Right atrium auricular region (tissue), 2 donors: ENCODE results near the gene F5. TPM values are rescaled to one million over a fixed set of nuclear protein-coding genes. Genes with fewer than 3 reads are reported as not detected.

Source experiments
- DNase-seq: peaks from one replicate; pipeline ENCODE4 v3.0.0-alpha.2; 2019; ENCODE audit warnings: low spot score
- H3K27ac ChIP-seq, 2 donors: fragments of 200-600 bp; sonication (generic); 1 replicate in 1 of 2; 2 replicates in 1 of 2; pipeline ENCODE4 v1.5.1; 2016 to 2019
- H3K27me3 ChIP-seq, 2 donors: fragments of 200-600 bp; sonication (generic); one replicate each; pipeline versions ENCODE4 v1.5.1 to v1.6.0; 2017 to 2019
- H3K36me3 ChIP-seq: fragments of 200-600 bp; sonication (generic); one replicate; pipeline ENCODE4 v1.5.1; 2016
- H3K4me1 ChIP-seq, 2 donors: fragments of 200-600 bp; sonication (generic); one replicate each; pipeline versions ENCODE4 v1.5.1 to v1.6.0; 2017 to 2019
- H3K4me3 ChIP-seq, 2 donors: fragments of 200-600 bp; sonication (generic); 1 replicate in 1 of 2; 2 replicates in 1 of 2; pipeline ENCODE4 v1.5.1; 2017 to 2019; ENCODE audit warnings: mild to moderate bottlenecking in 1 of 2, moderate library complexity in 1 of 2
- H3K9me3 ChIP-seq, 2 donors: fragments of 200-600 bp; sonication (generic); one replicate each; pipeline ENCODE4 v1.5.1; 2019
- total RNA-seq, 2 donors: library from RNA; depleted of rRNA; stranded (reverse); fragments of >200 nt; gene quantifications; one replicate each; pipeline ENCODE4 v1.1.0, GENCODE V29; 2016
- TF ChIP-seq, protein P1 (sequence below), 2 donors: fragments of 200-600 bp; sonication (generic); IDR thresholded peaks; one replicate each; pipeline ENCODE4 v1.5.1; 2019; ENCODE audit warnings: antibody characterized with exemption in 2 of 2

Gene F5
- total RNA-seq, 2 donors from 2014 or later, result 4.9 to 55.5 TPM

DNA sequence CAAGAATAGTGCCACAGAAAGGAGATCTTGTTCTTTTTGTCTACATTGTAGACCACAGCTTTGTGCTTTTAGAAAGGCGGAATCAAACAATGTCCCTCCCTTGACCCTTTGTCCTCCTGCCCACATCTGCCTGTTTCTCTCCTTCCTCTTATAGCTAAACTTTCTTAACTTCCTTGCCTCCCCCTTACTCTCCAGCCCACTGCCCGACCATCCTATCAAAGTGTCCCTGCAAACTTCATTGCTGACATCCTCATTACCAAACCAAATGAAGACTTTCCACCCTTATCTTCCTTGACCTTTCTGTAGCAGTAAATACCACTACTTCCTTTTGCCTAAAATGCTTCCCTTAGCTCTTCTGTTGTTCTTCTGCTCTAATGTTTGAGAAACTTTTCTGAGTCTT lies 38.6 kb upstream of the F5 start:
- Histone ChIP-seq H3K4me3 (no peak overlapping the region), H3K9me3 (no peaks in the 10 kb centered on the region), H3K27me3 (no peaks in the 10 kb centered on the region), H3K4me1 (no peaks in the 10 kb centered on the region), H3K27ac (no peak overlapping the region), H3K36me3 (no peaks in the 10 kb centered on the region)
- TF ChIP-seq, protein P1, sequence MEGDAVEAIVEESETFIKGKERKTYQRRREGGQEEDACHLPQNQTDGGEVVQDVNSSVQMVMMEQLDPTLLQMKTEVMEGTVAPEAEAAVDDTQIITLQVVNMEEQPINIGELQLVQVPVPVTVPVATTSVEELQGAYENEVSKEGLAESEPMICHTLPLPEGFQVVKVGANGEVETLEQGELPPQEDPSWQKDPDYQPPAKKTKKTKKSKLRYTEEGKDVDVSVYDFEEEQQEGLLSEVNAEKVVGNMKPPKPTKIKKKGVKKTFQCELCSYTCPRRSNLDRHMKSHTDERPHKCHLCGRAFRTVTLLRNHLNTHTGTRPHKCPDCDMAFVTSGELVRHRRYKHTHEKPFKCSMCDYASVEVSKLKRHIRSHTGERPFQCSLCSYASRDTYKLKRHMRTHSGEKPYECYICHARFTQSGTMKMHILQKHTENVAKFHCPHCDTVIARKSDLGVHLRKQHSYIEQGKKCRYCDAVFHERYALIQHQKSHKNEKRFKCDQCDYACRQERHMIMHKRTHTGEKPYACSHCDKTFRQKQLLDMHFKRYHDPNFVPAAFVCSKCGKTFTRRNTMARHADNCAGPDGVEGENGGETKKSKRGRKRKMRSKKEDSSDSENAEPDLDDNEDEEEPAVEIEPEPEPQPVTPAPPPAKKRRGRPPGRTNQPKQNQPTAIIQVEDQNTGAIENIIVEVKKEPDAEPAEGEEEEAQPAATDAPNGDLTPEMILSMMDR (IDR thresholded peaks at IDR 0.05), result no peak
- no peak for DNase-seq

DNA sequence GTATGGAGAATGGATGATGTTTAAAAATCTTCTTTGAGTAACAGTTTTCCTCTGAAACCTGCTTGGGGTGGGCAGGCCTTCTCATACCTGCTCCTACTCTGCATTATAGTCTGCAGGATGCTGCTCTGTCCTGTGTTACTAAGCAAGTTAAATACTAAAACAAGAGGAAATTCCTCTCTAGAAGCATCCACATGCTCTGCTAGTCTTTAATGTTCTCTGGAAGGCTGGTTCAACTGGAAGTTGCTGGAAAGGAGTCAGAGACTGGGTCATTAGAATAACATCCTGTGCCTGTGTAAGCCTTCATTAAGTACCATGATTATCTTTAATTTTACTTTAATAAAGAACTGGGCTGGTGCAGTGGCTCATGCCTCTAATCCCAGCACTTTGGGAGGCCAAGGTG lies 37.8 kb upstream of the F5 start:
- H3K36me3 ChIP-seq, result no peaks in the 10 kb centered on the region
- DNase-seq, result no peak
- no peaks in the 10 kb centered on the region for H3K9me3 ChIP-seq
- H3K4me3 ChIP-seq, result no peak overlapping the region
- H3K27ac ChIP-seq, result no peak overlapping the region
- H3K27me3 ChIP-seq, result no peaks in the 10 kb centered on the region
- no peaks in the 10 kb centered on the region for H3K4me1 ChIP-seq
- TF ChIP-seq, protein P1 (IDR thresholded peaks at IDR 0.05), result no peak

DNA sequence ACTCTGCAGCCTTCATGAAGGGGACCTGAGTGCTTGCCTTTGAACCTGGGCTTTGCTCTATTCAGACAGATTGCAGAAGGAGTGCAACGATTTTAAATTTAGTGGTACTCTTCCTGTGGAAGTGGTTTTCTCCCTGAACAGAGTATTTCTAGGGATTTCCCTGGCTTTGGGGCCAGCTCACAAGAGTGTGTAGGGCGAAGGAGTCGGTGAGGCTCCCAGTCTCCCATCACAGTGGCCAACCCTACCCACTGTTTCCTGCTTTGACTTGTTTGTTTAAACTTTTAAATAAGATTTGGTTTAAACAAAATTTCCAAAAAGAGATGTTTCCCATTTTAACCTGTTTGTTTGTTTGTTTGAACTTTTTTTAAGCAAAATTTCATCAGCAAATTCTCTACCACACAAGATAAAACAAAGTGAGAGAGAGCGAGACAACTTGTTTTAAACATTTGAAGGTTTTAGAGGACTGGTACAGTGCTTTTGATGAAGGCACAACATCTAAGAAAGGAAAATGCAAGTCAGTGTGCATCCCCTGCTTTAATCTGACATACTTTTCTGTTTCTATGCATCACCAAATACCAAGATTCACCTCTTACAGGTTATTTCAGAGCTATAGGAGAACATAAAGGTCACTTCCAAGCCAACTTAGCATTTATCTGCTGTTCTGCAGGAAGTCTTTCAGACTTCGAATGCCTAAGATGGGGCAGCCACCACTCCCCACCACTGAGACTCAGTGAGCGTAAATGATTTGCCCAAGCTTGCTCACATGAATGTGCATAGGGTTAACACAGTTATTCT lies 37.0 kb upstream of the F5 start:
- H3K9me3 ChIP-seq, result no peaks in the 10 kb centered on the region
- H3K27ac ChIP-seq, result no peak overlapping the region
- H3K27me3 ChIP-seq, result no peaks in the 10 kb centered on the region
- no peaks in the 10 kb centered on the region for H3K4me1 ChIP-seq
- H3K4me3 ChIP-seq, result no peak overlapping the region
- TF ChIP-seq, protein P1 (IDR thresholded peaks at IDR 0.05), result no peak
- no peak for DNase-seq
- no peaks in the 10 kb centered on the region for H3K36me3 ChIP-seq

DNA sequence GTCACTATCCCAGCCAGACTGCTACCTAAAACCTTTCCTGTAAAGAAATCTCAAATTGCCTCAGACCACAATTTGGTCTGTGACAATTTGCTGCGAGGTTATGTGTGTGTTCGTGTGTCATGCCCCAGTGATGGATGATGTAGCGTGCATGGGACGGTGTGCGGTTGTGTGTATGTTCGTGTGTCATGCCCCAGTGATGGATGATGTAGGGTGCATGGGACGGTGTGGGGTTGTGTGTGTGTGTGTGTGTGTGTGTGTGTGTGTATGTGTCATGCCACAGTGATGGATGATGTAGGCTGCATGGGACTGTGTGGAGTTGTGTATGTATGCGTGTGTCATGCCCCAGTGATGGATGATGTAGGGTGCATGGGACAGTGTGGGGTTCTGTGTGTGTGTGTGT lies 34.3 kb upstream of the F5 start:
- TF ChIP-seq, protein P1 (IDR thresholded peaks at IDR 0.05), result no peak

DNA sequence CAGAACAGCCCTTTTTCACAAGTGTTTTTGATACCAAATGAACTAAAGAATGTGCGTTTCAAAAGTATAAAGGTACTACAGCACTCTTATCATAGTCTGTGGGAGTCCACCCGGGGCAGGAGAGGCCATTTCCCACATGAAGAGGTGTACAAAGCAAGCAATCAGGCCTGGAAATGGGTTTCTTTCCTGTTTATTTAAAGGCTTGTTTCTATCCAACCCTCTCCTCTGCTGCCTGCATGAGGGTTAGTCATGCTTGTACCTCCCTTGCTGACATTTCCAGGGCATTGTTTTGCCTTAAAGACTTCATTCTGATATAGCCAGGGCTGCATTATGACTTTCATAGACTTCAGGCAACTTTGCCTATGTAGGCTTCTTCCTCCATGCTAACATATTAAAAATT lies 32.1 kb upstream of the F5 start:
- no peak for DNase-seq
- no peaks in the 10 kb centered on the region for H3K36me3 ChIP-seq
- no peaks in the 10 kb centered on the region for H3K9me3 ChIP-seq
- no peaks in the 10 kb centered on the region for H3K27me3 ChIP-seq
- no peak overlapping the region for H3K27ac ChIP-seq
- no peaks in the 10 kb centered on the region for H3K4me1 ChIP-seq
- H3K4me3 ChIP-seq, result no peak overlapping the region
- TF ChIP-seq, protein P1 (IDR thresholded peaks at IDR 0.05), result no peak

More for the DNA sequence above, 34.3 kb upstream of the F5 start:
- Histone ChIP-seq H3K27me3 (no peaks in the 10 kb centered on the region), H3K36me3 (no peaks in the 10 kb centered on the region), H3K4me3 (no peak overlapping the region), H3K4me1 (no peaks in the 10 kb centered on the region), H3K9me3 (no peaks in the 10 kb centered on the region), H3K27ac (no peak overlapping the region)
- no peak for DNase-seq

DNA sequence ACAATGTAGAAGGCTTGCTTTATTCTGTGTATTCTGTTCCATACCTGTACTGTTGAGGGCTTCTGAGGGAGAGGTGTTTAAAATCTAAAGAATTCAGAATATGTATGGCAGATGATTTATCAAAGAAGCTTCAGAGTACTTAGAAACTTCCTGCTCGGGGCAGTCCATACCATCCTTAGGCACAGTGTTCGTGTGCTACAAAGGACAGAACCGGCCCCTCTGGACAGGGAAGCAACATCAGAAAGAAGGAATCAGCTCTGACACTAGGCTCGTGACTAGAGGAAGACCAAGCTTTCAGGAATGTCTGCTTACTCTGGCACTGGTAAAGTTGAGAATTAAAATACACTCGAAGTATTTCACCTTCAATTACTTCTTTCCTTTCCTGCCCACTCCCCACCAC lies 29.5 kb upstream of the F5 start:
- H3K27me3 ChIP-seq, result no peaks in the 10 kb centered on the region
- TF ChIP-seq, protein P1 (IDR thresholded peaks at IDR 0.05), result no peak
- no peak overlapping the region for H3K27ac ChIP-seq
- H3K4me3 ChIP-seq, result no peak overlapping the region
- no peaks in the 10 kb centered on the region for H3K36me3 ChIP-seq
- H3K4me1 ChIP-seq, result peaks cover 0 to 2% of the 10 kb centered on the region in 2 donors
- no peak for DNase-seq
- H3K9me3 ChIP-seq, result no peaks in the 10 kb centered on the region
